GM23248 (cell line): ENCODE results near the gene ARHGAP10.

ENCODE experiments used
- EZH2 ChIP-seq: fragments of 200-600 bp; sonication (generic); IDR thresholded peaks from 2 replicates; pipeline ENCODE4 v1.6.1; 2018; ENCODE audit warnings: antibody characterized with exemption, mild to moderate bottlenecking; ENCODE audit not compliant: insufficient read depth, poor library complexity, severe bottlenecking
- EZH2phosphoT487 ChIP-seq: fragments of 200-600 bp; sonication (generic); IDR thresholded peaks from 2 replicates; pipeline ENCODE4 v1.6.1; 2018; ENCODE audit warnings: antibody characterized with exemption, moderate library complexity, mild to moderate bottlenecking, low read depth; ENCODE audit not compliant: insufficient read depth

GRCh38 chr4:148048598-148048997, 316.7 kb downstream of the ARHGAP10 start:
- TF ChIP-seq EZH2phosphoT487 (no peak), EZH2 (no peak)
